K562 (cell line): ENCODE data around the gene TPD52L1. TPM values are rescaled to one million over a fixed set of nuclear protein-coding genes. Genes with fewer than 3 reads are reported as not detected.

Experiments used
- ASH1L ChIP-seq: fragments of 450-650 bp; IDR thresholded peaks from 2 replicates; pipeline ENCODE4 v1.6.1; 2018; ENCODE audit warnings: borderline replicate concordance, mild to moderate bottlenecking, low read depth; ENCODE audit not compliant: partially characterized antibody
- EHMT2 ChIP-seq: fragments of 450-650 bp; IDR thresholded peaks from 2 replicates; pipeline ENCODE4 v1.6.1; 2018; ENCODE audit warnings: antibody characterized with exemption
- HEY1 ChIP-seq: fragments of 250-450 bp; sonication (Bioruptor Pico); IDR thresholded peaks from 2 replicates; pipeline ENCODE4 v1.5.0; 2020; ENCODE audit warnings: mild to moderate bottlenecking, moderate library complexity, borderline replicate concordance
- NCOA2 ChIP-seq, 2 experiments: fragments of 450-650 bp; IDR thresholded peaks; 2 replicates each; pipeline ENCODE4 v1.6.1; 2018; ENCODE audit warnings: mild to moderate bottlenecking in 2 of 2, moderate library complexity in 1 of 2; ENCODE audit not compliant: partially characterized antibody in 2 of 2
- ZNF316 ChIP-seq: fragments of 450-650 bp; IDR thresholded peaks from 2 replicates; pipeline ENCODE4 v1.6.1; 2016
- polyA plus RNA-seq, 8 experiments: library from polyadenylated mRNA; depleted of rRNA in 4 of 8; stranded (reverse) in 5 of 8; unstranded in 3 of 8; fragments of >200 nt; fragmentation: Nextera tagmentation in 2 of 8; fragmentation: Illumina TruSeq in 1 of 8; extraction: Ambion mirVana in 2 of 8; extraction: Trizol in 1 of 8; gene quantifications; 2 replicates each; pipeline versions ENCODE4 v1.2.1 to v1.2.3, GENCODE V29; 2011 to 2014; ENCODE audit warnings: inconsistent platforms in 1 of 8, missing spikeins in 1 of 8
- total RNA-seq, 7 experiments: library from RNA; depleted of rRNA in 6 of 7; stranded (reverse); fragments of >200 nt in 6 of 7; fragmentation: Illumina TruSeq in 2 of 7; extraction: Trizol in 2 of 7; gene quantifications; 2 replicates each; pipeline versions ENCODE4 v1.2.1 to v1.2.3, GENCODE V29; 2011 to 2021; ENCODE audit warnings: low replicate concordance in 1 of 7
- TF ChIP-seq, protein P1 (sequence below): fragments of 450-650 bp; IDR thresholded peaks from 2 replicates; pipeline ENCODE4 v1.7.1; 2018; ENCODE audit warnings: mild to moderate bottlenecking, low read depth; ENCODE audit not compliant: partially characterized antibody
- TF ChIP-seq, protein P2 (sequence below): sonication (generic); formaldehyde crosslinking; IDR thresholded peaks from 2 replicates; pipeline ENCODE4 v1.8.0; 2022; ENCODE audit warnings: mild to moderate bottlenecking, missing genetic modification reagents

TPD52L1 gene
- total and polyA plus RNA-seq, 9 of the 15 experiments (the other 6 are each of a cell fraction or from before 2014, with no cell fraction given), result 12.9 to 149 (median 75.7) TPM

DNA sequence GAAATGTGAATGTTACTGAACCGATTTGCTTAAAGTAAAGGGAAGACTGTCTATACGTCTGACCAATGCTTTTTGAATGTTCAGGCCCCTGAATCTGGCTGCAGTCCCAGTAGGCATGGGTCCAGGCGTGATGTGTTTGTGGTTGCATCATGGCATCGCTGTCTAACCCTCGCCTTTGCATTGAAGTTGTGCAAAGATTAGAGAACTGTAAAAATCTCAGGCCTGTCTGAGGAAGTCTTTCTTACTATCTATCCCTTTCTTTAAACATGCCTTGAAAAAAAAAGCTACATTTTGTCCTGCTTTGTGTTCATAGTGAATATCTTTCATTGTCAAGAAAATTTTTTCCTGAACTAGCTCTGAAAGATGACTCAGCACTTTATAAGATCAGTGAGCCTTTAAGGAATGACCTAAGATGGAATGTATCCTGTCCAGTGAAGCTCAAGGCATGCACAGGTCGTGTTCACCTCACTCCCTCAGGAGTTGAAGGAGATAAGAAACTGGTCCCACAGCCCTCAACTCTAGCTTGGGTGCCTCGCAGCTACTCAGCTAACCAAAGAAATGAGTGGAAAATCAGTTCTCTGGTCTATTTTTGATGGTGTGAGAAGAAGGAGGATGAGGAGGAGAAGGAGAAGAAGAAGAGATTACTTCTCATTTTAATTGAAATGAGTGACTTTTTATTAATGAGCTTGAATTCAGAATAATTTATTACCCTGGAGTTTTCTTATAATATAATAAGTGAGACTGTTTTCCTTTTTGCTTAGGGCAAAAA is 48.6 kb downstream of the TPD52L1 start (continued):
- no peak for TF ChIP-seq NCOA2 (IDR thresholded peaks at IDR 0.05; ENCODE audit: partially characterized antibody in 2 of 2)
- TF ChIP-seq, protein P1, sequence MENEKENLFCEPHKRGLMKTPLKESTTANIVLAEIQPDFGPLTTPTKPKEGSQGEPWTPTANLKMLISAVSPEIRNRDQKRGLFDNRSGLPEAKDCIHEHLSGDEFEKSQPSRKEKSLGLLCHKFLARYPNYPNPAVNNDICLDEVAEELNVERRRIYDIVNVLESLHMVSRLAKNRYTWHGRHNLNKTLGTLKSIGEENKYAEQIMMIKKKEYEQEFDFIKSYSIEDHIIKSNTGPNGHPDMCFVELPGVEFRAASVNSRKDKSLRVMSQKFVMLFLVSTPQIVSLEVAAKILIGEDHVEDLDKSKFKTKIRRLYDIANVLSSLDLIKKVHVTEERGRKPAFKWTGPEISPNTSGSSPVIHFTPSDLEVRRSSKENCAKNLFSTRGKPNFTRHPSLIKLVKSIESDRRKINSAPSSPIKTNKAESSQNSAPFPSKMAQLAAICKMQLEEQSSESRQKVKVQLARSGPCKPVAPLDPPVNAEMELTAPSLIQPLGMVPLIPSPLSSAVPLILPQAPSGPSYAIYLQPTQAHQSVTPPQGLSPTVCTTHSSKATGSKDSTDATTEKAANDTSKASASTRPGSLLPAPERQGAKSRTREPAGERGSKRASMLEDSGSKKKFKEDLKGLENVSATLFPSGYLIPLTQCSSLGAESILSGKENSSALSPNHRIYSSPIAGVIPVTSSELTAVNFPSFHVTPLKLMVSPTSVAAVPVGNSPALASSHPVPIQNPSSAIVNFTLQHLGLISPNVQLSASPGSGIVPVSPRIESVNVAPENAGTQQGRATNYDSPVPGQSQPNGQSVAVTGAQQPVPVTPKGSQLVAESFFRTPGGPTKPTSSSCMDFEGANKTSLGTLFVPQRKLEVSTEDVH, result no peak
- no peak for TF ChIP-seq HEY1 (CRISPR knock-in tag)
- TF ChIP-seq EHMT2, result no peak
- TF ChIP-seq ZNF316, result peak; percentile 100
- TF ChIP-seq ASH1L, result no peak
- TF ChIP-seq, protein P2, sequence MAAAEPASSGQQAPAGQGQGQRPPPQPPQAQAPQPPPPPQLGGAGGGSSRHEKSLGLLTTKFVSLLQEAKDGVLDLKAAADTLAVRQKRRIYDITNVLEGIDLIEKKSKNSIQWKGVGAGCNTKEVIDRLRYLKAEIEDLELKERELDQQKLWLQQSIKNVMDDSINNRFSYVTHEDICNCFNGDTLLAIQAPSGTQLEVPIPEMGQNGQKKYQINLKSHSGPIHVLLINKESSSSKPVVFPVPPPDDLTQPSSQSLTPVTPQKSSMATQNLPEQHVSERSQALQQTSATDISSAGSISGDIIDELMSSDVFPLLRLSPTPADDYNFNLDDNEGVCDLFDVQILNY (CRISPR knock-in tag), result no peak
